GM18505 (cell line): ENCODE results near the gene SERPINA4.

Experiments used
- ATAC-seq: cut with Tn5 transposase; IDR thresholded peaks from one replicate; pipeline ENCODE4 v1.9.1; 2021; ENCODE audit not compliant: unreplicated experiment
- POLR2A ChIP-seq: IDR thresholded peaks from 4 replicates; pipeline ENCODE4 v1.6.1; 2011; ENCODE audit warnings: borderline replicate concordance; ENCODE audit not compliant: insufficient read depth, insufficient read length; ENCODE audit errors: extremely low read depth

The SERPINA4 gene

GRCh38 chr14:94536836-94537235 is 24.4 kb upstream of the SERPINA4 start:
- ATAC-seq, result no peak
- no peak for TF ChIP-seq POLR2A

- ATAC-seq, result no peak
- no peak for TF ChIP-seq POLR2A
These were observed 23.0 kb upstream of the SERPINA4 start for GRCh38 chr14:94538070-94538740.

GRCh38 chr14:94539181-94539580 is 22.1 kb upstream of the SERPINA4 start:
- no peak for TF ChIP-seq POLR2A
- no peak for ATAC-seq

- TF ChIP-seq POLR2A, result no peak
- no peak for ATAC-seq
These were observed 21.0 kb upstream of the SERPINA4 start for GRCh38 chr14:94540031-94540794.

GRCh38 chr14:94541234-94541975 is 19.8 kb upstream of the SERPINA4 start:
- TF ChIP-seq POLR2A, result no peak
- no peak for ATAC-seq

DNA sequence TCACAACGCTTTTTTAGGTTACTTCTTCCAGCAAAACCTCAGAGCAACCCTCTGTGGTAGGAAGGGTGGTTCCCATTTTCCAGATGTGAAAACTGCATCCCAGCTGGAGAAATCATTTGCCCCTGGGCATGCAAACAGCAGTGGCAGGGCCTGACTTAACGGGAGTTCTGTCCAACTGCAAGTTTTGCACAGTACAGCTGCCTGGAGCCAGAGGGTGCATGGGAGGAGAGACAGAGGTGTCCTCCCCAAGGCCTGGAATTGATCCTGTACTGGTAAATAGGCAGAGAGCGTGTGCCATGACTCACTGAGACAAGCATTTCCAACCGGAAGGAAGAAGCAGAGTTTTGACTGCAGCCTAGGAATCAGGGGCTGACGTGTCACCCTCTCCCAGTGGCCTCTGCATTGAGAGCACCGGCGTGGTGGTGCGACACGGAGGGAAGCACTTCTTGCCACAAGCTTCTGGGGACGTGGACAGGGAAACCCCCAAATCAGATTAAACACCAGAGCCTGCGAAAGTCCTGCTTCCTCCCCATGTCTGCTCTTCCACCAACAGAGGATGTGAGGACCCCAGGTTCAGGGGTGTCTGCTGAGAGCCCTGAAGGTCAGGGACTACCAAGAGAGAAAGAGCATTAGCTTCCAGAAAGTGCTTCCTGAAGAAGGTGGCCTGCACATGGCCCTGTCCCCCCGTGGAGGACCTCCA is 19.0 kb upstream of the SERPINA4 start:
- no peak for ATAC-seq
- no peak for TF ChIP-seq POLR2A

DNA sequence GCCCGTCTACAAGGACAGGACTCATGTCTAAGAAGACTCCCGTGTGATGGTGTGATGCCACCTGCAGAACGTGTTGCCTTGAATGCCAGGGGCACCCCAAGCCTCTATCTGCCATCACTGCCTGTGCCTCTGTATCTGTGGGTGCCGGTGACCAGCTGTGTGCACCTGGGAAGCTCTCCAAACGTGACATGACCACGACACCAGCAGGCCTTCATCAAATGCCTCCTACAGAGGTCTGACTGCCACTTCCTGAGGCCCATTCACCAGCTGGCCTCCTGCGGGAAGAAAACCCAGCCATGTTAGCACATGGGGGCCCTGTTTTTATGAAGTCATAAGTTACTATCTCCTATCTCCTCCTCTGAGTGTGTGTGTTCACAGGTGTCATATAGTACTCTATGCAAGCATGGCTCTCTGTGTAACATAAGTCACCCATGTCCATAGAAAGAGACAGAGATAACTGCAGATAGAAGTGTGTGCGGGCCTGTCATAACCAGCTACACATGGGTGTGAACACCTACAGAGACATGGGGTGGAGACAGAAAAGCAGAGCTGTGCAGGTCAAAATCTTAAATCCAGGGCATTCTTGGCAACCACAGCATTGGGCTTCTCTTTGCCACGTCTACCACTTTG is 18.3 kb upstream of the SERPINA4 start:
- TF ChIP-seq POLR2A, result no peak
- no peak for ATAC-seq

DNA sequence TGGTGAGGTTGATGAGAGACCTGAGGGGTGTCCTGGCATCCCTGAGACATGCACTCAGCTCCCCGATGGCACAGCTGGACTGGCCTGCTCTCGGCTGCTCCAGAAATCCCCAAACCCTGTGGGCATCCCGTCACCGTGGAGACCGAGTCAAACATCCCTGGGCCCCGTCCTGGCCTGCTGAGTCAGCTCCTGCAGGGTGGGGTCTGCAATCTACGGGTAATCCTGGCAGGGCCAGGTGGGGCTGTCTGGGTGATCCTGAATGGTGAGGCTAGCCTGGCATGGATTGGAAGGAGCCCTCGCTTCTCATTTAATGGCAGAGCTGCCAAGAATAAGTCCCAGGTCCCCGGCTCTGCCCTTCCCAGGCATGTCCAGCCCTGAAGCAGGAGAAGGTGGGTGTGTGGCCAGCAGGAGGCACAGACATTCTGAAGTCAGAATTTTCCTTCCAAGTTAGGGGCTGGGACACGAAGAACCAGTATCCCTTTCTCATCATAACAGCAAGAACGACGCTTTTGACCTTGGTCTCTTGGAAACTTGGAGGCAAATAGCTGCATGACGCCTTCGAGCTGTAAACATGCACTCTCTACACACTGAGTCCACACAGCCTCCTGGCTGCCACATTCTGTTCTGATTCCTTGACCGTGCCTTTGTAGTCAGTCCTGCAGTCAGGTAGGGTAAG is 17.7 kb upstream of the SERPINA4 start:
- TF ChIP-seq POLR2A, result no peak
- no peak for ATAC-seq

DNA sequence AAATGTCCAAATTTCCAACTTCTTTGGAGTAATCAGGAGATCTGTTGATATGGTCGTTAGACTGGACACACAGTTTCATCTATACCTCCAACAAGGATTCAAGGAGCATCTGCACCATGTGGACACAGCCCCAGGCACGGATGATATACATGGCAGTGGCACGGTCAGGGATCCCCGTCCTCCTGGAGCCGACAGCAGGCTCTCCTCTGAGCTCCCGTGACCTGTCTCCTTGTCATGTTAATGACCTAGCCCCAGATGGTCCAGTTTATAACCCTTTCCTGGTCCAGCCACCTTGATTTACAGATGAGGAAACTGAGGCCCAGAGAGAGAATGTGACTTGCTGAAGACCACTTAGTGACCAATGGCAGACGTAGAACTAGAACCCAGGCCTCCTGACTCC is 16.5 kb upstream of the SERPINA4 start:
- no peak for TF ChIP-seq POLR2A
- ATAC-seq, result no peak

- no peak for ATAC-seq
- no peak for TF ChIP-seq POLR2A
These were observed 16.0 kb upstream of the SERPINA4 start for GRCh38 chr14:94545131-94545841.

DNA sequence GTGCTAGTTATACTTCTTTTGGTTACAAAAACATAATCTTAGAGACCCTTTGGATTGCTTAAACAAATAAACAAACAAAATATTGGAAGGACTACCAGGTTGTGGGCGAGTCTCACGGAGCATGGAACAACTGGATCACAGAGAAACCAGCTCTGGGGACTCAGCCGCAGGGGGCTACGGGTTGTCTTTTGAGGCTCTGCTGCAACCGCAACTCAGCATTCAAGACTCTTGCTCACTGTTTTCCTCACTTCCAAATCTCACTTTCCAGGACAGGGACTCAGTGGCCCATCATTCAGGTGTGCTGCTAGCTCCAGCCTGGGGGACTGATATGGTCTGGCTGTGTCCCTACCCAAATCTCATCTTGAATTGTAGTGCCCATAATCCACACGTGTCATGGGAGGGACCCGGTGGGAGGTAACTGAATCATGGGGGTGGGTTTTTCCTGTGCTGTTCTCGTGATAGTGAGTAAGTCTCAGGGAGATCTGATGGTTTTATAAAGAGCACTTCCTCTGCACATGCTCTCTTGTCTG is 14.0 kb upstream of the SERPINA4 start:
- no peak for ATAC-seq
- TF ChIP-seq POLR2A, result no peak

- no peak for TF ChIP-seq POLR2A
- ATAC-seq, result no peak
These were observed 13.5 kb upstream of the SERPINA4 start for GRCh38 chr14:94547726-94548125.
